Activated T-cell treated with anti-CD3 and anti-CD28 coated beads for 48 hours (primary cell): ENCODE results near the gene FPGT.
A peak's percentile ranks its signal among the peaks of the same experiment; 100 is the strongest.
"Not testable (repeated sequence)": the region's sequence is repeated elsewhere in the genome, so short reads cannot be mapped to it uniquely, and the experiment has no call there.

Experiments
- DNase-seq: peaks from one replicate; pipeline ENCODE4 v3.0.0-alpha.2; 2020; ENCODE audit warnings: low read depth

Gene FPGT

GRCh38 chr1:74197657-74198552, at the start of gene FPGT, which contains the start of gene LRRIQ3:
TSS of gene FPGT (plus strand) at chr1:74198242. CDS start at chr1:74198279, 37 bp downstream.
TSS of gene LRRIQ3 (minus strand) at chr1:74198176. CDS start at chr1:74183684, 14,492 bp downstream.
- peak; percentile 92 for DNase-seq

- no peak for DNase-seq
These were observed 38.0 kb upstream of the FPGT start for GRCh38 chr1:74160046-74160445.

GRCh38 chr1:74161497-74161896, 36.5 kb upstream of the FPGT start:
- DNase-seq, result no peak

GRCh38 chr1:74162333-74162732, 35.7 kb upstream of the FPGT start:
- no peak for DNase-seq

- DNase-seq, result not testable (repeated sequence)
These were observed 23.6 kb upstream of the FPGT start for GRCh38 chr1:74174423-74174822.

- no peak for DNase-seq
These were observed 17.6 kb upstream of the FPGT start for GRCh38 chr1:74180490-74180889.

- no peak for DNase-seq
These were observed 4.1 kb upstream of the FPGT start for GRCh38 chr1:74193908-74194307.

- DNase-seq, result no peak
These were observed 2.7 kb upstream of the FPGT start for GRCh38 chr1:74195339-74195738.

GRCh38 chr1:74197255-74197654, 787 bp upstream of the FPGT start:
- DNase-seq, result no peak

GRCh38 chr1:74199504-74199903, 1.5 kb downstream of the FPGT start:
- no peak for DNase-seq

- no peak for DNase-seq
These were observed 7.2 kb downstream of the FPGT start for GRCh38 chr1:74205266-74205665.

- no peak for DNase-seq
These were observed 17.2 kb downstream of the FPGT start for GRCh38 chr1:74215229-74215628.

GRCh38 chr1:74222701-74223100, 24.7 kb downstream of the FPGT start:
- no peak for DNase-seq

GRCh38 chr1:74223453-74223852, 25.4 kb downstream of the FPGT start:
- DNase-seq, result no peak

GRCh38 chr1:74235153-74235552, 37.1 kb downstream of the FPGT start, which contains the start of gene TNNI3K:
TSS of gene TNNI3K (plus strand) at chr1:74235387. CDS start at chr1:74235452, 65 bp downstream.
- no peak for DNase-seq

- DNase-seq, result no peak
These were observed 38.4 kb downstream of the FPGT start for GRCh38 chr1:74236440-74236839.

- no peak for DNase-seq
These were observed 39.0 kb downstream of the FPGT start for GRCh38 chr1:74237035-74237434.

GRCh38 chr1:74237787-74238186, 39.7 kb downstream of the FPGT start:
- no peak for DNase-seq

GRCh38 chr1:74245168-74245772, 47.2 kb downstream of the FPGT start:
- DNase-seq, result no peak

GRCh38 chr1:74246315-74246714, 48.3 kb downstream of the FPGT start:
- DNase-seq, result no peak

GRCh38 chr1:74247881-74248528, 50.0 kb downstream of the FPGT start:
- no peak for DNase-seq

- not testable (repeated sequence) for DNase-seq
These were observed 55.3 kb downstream of the FPGT start for GRCh38 chr1:74253243-74253824.
